WTC11 (cell line): ENCODE measurements around the gene RNPEPL1. TPM values are rescaled to one million over a fixed set of nuclear protein-coding genes. Genes with fewer than 3 reads are reported as not detected.

Experiments used
- ATAC-seq: fragments of 200-7000 bp; cut with Tn5 transposase; 2 replicates; pipeline ENCODE4 v1.10.0; 2021; ENCODE audit warnings: mild to moderate bottlenecking, moderate library complexity
- CTCF ChIA-PET: fragments of 300-600 bp; sonication (Branson Sonifier 250); formaldehyde crosslinking; loops from one replicate; lab custom pipeline; 2021; ENCODE audit warnings: antibody characterized with exemption; lab: Charles Lee
- POLR2A ChIA-PET: fragments of 350-600 bp; sonication (Branson Sonifier 250); formaldehyde crosslinking; loops from one replicate; lab custom pipeline; 2021; ENCODE audit warnings: antibody characterized with exemption; lab: Charles Lee
- DNase-seq: peaks from one replicate; pipeline ENCODE4 v3.0.0; 2021; ENCODE audit warnings: low spot score
- H3K27ac Mint-ChIP-seq: 2 replicates; pipeline ENCODE4 v1.8.0; 2021; ENCODE audit warnings: mixed read lengths
- H3K27me3 Mint-ChIP-seq: 2 replicates; pipeline ENCODE4 v1.8.0; 2021; ENCODE audit warnings: low read depth, mild to moderate bottlenecking, moderate library complexity, mixed read lengths
- H3K36me3 Mint-ChIP-seq: 2 replicates; pipeline ENCODE4 v1.8.0; 2021; ENCODE audit warnings: mixed read lengths
- H3K4me1 Mint-ChIP-seq: 2 replicates; pipeline ENCODE4 v1.8.0; 2022; ENCODE audit warnings: mixed read lengths
- H3K4me3 Mint-ChIP-seq: 2 replicates; pipeline ENCODE4 v1.8.0; 2021; ENCODE audit warnings: mild to moderate bottlenecking, moderate library complexity, mixed read lengths
- H3K9me3 Mint-ChIP-seq: 2 replicates; pipeline ENCODE4 v1.8.0; 2021; ENCODE audit warnings: mixed read lengths
- FOXK1 ChIP-seq: sonication (generic); formaldehyde crosslinking; IDR thresholded peaks from 2 replicates; pipeline ENCODE4 v1.8.0; 2022; ENCODE audit warnings: mild to moderate bottlenecking, moderate library complexity, missing genetic modification reagents
- GRHL2 ChIP-seq: fragments of 250-450 bp; sonication (Bioruptor Pico); IDR thresholded peaks from 2 replicates; pipeline ENCODE4 v1.8.0; 2022; ENCODE audit warnings: mild to moderate bottlenecking, moderate library complexity; ENCODE audit not compliant: insufficient replicate concordance, severe bottlenecking
- IRF2 ChIP-seq: sonication (generic); formaldehyde crosslinking; IDR thresholded peaks from 2 replicates; pipeline ENCODE4 v1.8.0; 2022; ENCODE audit warnings: low read depth, missing genetic modification reagents, borderline replicate concordance
- JAZF1 ChIP-seq: fragments of 250-450 bp; sonication (Bioruptor Pico); IDR thresholded peaks from 2 replicates; pipeline ENCODE4 v1.9.0; 2021; ENCODE audit warnings: moderate library complexity, mild to moderate bottlenecking, inconsistent platforms
- NFATC4 ChIP-seq: fragments of 250-450 bp; sonication (Bioruptor Pico); IDR thresholded peaks from 2 replicates; pipeline ENCODE4 v1.9.0; 2021; ENCODE audit warnings: mild to moderate bottlenecking
- NFE2L1 ChIP-seq: sonication (generic); formaldehyde crosslinking; IDR thresholded peaks from 2 replicates; pipeline ENCODE4 v1.8.1; 2023; ENCODE audit warnings: missing genetic modification reagents
- RELA ChIP-seq: sonication (generic); formaldehyde crosslinking; IDR thresholded peaks from 2 replicates; pipeline ENCODE4 v1.8.1; 2022; ENCODE audit warnings: missing genetic modification reagents, mild to moderate bottlenecking, borderline replicate concordance
- SMAD3 ChIP-seq: sonication (generic); formaldehyde crosslinking; IDR thresholded peaks from 2 replicates; pipeline ENCODE4 v1.8.0; 2022; ENCODE audit warnings: missing genetic modification reagents, mild to moderate bottlenecking, borderline replicate concordance
- SMAD4 ChIP-seq: sonication (generic); formaldehyde crosslinking; IDR thresholded peaks from 2 replicates; pipeline ENCODE4 v1.8.0; 2022; ENCODE audit warnings: mild to moderate bottlenecking, missing genetic modification reagents
- TCF7 ChIP-seq: sonication (generic); formaldehyde crosslinking; IDR thresholded peaks from 2 replicates; pipeline ENCODE4 v1.8.0; 2022; ENCODE audit warnings: mild to moderate bottlenecking, low read depth, missing genetic modification reagents, moderate library complexity
- TP53 ChIP-seq: sonication (generic); formaldehyde crosslinking; IDR thresholded peaks from 2 replicates; pipeline ENCODE4 v1.8.1; 2023; ENCODE audit warnings: mild to moderate bottlenecking, missing genetic modification reagents
- ZNF138 ChIP-seq: sonication (generic); formaldehyde crosslinking; conservative IDR thresholded peaks from 2 replicates; pipeline ENCODE4 v1.8.1; 2022; ENCODE audit warnings: mild to moderate bottlenecking, moderate library complexity, missing genetic modification reagents
- total RNA-seq: library from RNA; stranded (reverse); gene quantifications from 3 replicates; pipeline ENCODE4 v1.2.3, GENCODE V29; 2021
- TF ChIP-seq, protein P1 (sequence below): sonication (generic); formaldehyde crosslinking; IDR thresholded peaks from 2 replicates; pipeline ENCODE4 v1.8.0; 2023; ENCODE audit warnings: missing genetic modification reagents, mild to moderate bottlenecking, borderline replicate concordance
- TF ChIP-seq, protein P2 (sequence below): sonication (generic); formaldehyde crosslinking; IDR thresholded peaks from 2 replicates; pipeline ENCODE4 v1.8.1; 2023; ENCODE audit warnings: mild to moderate bottlenecking, missing genetic modification reagents
- TF ChIP-seq, protein P3 (sequence below): sonication (generic); formaldehyde crosslinking; IDR thresholded peaks from 2 replicates; pipeline ENCODE4 v1.8.0; 2022; ENCODE audit warnings: missing genetic modification reagents
- TF ChIP-seq, protein P4 (sequence below): sonication (generic); formaldehyde crosslinking; IDR thresholded peaks from 2 replicates; pipeline ENCODE4 v1.8.1; 2022; ENCODE audit warnings: mild to moderate bottlenecking, moderate library complexity, missing genetic modification reagents
- TF ChIP-seq, protein P5 (sequence below): sonication (generic); formaldehyde crosslinking; IDR thresholded peaks from 2 replicates; pipeline ENCODE4 v1.8.0; 2023; ENCODE audit warnings: missing genetic modification reagents

RNPEPL1 gene
- total RNA-seq, 1 experiment from 2014 or later, result 18.8 TPM

DNA sequence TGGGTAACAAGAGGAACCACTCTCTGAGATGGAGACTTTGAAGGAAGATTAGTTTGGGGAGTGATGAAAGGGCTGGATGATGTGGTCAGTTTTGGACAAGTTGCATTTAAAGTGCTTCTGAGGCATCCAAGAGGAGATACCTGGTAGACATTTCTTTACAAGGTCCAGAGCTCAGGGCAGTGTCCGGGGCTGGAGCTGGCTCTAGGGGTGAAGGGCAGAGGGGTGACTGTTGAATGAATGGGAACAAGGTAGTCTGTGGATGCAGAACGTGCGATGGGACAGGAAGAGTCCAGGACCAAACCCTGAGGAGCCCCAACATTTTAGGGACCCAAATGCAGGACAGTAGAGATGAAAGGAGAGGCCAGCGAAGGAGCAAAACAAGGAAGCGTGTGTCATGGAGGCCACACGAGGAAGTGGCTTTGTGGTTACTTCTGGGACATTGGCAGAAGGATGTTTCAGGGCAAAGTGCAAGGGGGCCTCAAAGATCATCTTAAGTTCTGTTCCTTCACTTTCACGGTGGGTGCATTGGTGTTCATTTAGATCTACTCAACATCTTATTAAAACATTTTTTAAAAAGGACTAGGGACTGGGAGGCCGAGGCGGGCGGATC, 43.4 kb downstream of the RNPEPL1 start:
- ChIA-PET POLR2A (no interaction called here), CTCF (no interaction called here)
- Mint-ChIP-seq H3K36me3 (peaks cover 6% of the 10 kb centered on the region), H3K4me3 (no peak overlapping the region), H3K27me3 (peaks cover 8% of the 10 kb centered on the region), H3K4me1 (no peaks in the 10 kb centered on the region)
- TF ChIP-seq RELA (CRISPR knock-in tag) (no peak), SMAD4 (no peak), NFE2L1 (CRISPR knock-in tag) (no peak), JAZF1 (no peak), SMAD3 (CRISPR knock-in tag) (no peak), TP53 (no peak), IRF2 (CRISPR knock-in tag) (no peak)
- TF ChIP-seq, protein P1, sequence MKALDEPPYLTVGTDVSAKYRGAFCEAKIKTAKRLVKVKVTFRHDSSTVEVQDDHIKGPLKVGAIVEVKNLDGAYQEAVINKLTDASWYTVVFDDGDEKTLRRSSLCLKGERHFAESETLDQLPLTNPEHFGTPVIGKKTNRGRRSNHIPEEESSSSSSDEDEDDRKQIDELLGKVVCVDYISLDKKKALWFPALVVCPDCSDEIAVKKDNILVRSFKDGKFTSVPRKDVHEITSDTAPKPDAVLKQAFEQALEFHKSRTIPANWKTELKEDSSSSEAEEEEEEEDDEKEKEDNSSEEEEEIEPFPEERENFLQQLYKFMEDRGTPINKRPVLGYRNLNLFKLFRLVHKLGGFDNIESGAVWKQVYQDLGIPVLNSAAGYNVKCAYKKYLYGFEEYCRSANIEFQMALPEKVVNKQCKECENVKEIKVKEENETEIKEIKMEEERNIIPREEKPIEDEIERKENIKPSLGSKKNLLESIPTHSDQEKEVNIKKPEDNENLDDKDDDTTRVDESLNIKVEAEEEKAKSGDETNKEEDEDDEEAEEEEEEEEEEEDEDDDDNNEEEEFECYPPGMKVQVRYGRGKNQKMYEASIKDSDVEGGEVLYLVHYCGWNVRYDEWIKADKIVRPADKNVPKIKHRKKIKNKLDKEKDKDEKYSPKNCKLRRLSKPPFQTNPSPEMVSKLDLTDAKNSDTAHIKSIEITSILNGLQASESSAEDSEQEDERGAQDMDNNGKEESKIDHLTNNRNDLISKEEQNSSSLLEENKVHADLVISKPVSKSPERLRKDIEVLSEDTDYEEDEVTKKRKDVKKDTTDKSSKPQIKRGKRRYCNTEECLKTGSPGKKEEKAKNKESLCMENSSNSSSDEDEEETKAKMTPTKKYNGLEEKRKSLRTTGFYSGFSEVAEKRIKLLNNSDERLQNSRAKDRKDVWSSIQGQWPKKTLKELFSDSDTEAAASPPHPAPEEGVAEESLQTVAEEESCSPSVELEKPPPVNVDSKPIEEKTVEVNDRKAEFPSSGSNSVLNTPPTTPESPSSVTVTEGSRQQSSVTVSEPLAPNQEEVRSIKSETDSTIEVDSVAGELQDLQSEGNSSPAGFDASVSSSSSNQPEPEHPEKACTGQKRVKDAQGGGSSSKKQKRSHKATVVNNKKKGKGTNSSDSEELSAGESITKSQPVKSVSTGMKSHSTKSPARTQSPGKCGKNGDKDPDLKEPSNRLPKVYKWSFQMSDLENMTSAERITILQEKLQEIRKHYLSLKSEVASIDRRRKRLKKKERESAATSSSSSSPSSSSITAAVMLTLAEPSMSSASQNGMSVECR, result no peak
- TF ChIP-seq, protein P2, sequence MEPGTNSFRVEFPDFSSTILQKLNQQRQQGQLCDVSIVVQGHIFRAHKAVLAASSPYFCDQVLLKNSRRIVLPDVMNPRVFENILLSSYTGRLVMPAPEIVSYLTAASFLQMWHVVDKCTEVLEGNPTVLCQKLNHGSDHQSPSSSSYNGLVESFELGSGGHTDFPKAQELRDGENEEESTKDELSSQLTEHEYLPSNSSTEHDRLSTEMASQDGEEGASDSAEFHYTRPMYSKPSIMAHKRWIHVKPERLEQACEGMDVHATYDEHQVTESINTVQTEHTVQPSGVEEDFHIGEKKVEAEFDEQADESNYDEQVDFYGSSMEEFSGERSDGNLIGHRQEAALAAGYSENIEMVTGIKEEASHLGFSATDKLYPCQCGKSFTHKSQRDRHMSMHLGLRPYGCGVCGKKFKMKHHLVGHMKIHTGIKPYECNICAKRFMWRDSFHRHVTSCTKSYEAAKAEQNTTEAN (CRISPR knock-in tag), result no peak
- TF ChIP-seq, protein P3, sequence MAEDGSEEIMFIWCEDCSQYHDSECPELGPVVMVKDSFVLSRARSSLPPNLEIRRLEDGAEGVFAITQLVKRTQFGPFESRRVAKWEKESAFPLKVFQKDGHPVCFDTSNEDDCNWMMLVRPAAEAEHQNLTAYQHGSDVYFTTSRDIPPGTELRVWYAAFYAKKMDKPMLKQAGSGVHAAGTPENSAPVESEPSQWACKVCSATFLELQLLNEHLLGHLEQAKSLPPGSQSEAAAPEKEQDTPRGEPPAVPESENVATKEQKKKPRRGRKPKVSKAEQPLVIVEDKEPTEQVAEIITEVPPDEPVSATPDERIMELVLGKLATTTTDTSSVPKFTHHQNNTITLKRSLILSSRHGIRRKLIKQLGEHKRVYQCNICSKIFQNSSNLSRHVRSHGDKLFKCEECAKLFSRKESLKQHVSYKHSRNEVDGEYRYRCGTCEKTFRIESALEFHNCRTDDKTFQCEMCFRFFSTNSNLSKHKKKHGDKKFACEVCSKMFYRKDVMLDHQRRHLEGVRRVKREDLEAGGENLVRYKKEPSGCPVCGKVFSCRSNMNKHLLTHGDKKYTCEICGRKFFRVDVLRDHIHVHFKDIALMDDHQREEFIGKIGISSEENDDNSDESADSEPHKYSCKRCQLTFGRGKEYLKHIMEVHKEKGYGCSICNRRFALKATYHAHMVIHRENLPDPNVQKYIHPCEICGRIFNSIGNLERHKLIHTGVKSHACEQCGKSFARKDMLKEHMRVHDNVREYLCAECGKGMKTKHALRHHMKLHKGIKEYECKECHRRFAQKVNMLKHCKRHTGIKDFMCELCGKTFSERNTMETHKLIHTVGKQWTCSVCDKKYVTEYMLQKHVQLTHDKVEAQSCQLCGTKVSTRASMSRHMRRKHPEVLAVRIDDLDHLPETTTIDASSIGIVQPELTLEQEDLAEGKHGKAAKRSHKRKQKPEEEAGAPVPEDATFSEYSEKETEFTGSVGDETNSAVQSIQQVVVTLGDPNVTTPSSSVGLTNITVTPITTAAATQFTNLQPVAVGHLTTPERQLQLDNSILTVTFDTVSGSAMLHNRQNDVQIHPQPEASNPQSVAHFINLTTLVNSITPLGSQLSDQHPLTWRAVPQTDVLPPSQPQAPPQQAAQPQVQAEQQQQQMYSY (CRISPR knock-in tag), result no peak
- TF ChIP-seq, protein P4, sequence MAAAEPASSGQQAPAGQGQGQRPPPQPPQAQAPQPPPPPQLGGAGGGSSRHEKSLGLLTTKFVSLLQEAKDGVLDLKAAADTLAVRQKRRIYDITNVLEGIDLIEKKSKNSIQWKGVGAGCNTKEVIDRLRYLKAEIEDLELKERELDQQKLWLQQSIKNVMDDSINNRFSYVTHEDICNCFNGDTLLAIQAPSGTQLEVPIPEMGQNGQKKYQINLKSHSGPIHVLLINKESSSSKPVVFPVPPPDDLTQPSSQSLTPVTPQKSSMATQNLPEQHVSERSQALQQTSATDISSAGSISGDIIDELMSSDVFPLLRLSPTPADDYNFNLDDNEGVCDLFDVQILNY, result no peak
- TF ChIP-seq, all 79 proteins: peak for 0
- ATAC-seq (no peak), DNase-seq (no peak)
- H3K27ac Mint-ChIP-seq, result no peak overlapping the region
- H3K9me3 Mint-ChIP-seq, result peaks cover 9% of the 10 kb centered on the region

DNA sequence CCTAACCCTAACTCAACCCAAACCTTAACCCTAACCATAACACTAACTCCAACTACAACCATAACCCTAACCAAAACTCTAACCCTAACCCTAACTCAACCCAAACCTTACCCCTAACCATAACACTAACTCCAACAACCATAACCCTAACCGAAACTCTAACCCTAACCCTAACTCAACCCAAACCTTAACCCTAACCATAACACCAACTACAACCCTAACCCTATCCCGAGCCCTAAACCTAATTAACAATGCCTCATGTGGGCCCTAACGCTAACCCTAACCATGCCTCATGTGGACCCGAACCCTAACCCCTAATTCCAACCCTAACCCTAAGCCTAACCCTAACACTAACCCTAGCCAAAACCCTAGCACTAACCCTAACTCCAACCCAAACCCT, 45.5 kb downstream of the RNPEPL1 start:
- peaks cover 8% of the 10 kb centered on the region for H3K27me3 Mint-ChIP-seq
- ChIA-PET POLR2A (no interaction called here), CTCF (no interaction called here)
- no peak for TF ChIP-seq TP53
- TF ChIP-seq GRHL2 (CRISPR knock-in tag), result no peak
- no peak for TF ChIP-seq NFATC4 (CRISPR knock-in tag)
- TF ChIP-seq, protein P5, sequence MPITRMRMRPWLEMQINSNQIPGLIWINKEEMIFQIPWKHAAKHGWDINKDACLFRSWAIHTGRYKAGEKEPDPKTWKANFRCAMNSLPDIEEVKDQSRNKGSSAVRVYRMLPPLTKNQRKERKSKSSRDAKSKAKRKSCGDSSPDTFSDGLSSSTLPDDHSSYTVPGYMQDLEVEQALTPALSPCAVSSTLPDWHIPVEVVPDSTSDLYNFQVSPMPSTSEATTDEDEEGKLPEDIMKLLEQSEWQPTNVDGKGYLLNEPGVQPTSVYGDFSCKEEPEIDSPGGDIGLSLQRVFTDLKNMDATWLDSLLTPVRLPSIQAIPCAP (CRISPR knock-in tag), result no peak
- TF ChIP-seq FOXK1 (CRISPR knock-in tag), result no peak
- no peak for TF ChIP-seq TCF7
- TF ChIP-seq ZNF138 (CRISPR knock-in tag), result no peak
- peaks cover 19% of the 10 kb centered on the region for H3K36me3 Mint-ChIP-seq
- no peaks in the 10 kb centered on the region for H3K4me1 Mint-ChIP-seq
- peaks cover 23% of the 10 kb centered on the region for H3K9me3 Mint-ChIP-seq
- DNase-seq (no peak), ATAC-seq (no peak)
- no peak overlapping the region for H3K27ac Mint-ChIP-seq
- no peak overlapping the region for H3K4me3 Mint-ChIP-seq
